Activated naive CD4-positive, alpha-beta T cell treated with anti-CD3 and anti-CD28 coated beads, Interleukin-2, amount 10 ng/mL, durations not matched to agents 5 hours and 36 hours (primary cell): ENCODE measurements around the gene BUD13. TPM values are rescaled to one million over a fixed set of nuclear protein-coding genes. Genes with fewer than 3 reads are reported as not detected.

ENCODE experiments used
- total RNA-seq, 2 experiments: library from RNA; stranded (reverse); gene quantifications; one replicate each; pipeline ENCODE4 v1.2.3, GENCODE V29; 2021

BUD13 gene
- 10 to 100 TPM; 30.5 to 31.3 TPM for total RNA-seq

GRCh38 chr11:116772443-116773202, at the start of gene BUD13:
TSS of gene BUD13 (minus strand) at chr11:116772987. CDS start at chr11:116772964, 23 bp downstream.

GRCh38 chr11:116791813-116792143, 19.0 kb upstream of the BUD13 start, which contains the start of gene APOA5:
TSS of gene APOA5 (minus strand) at chr11:116791879. CDS start at chr11:116791860, 19 bp downstream.

GRCh38 chr11:116787786-116788486, 15.1 kb upstream of the BUD13 start, which contains the start of gene ZPR1:
TSS of gene ZPR1 (minus strand) at chr11:116788023. CDS start at chr11:116787990, 33 bp downstream.

Other genes starting within 250 kb of the BUD13 start
- 10 to 100 TPM; 53.2 to 54.3 TPM for gene ZPR1, start 15.0 kb upstream of the BUD13 start, total RNA-seq
- not detected for gene APOA5, start 18.9 kb upstream of the BUD13 start, total RNA-seq
- not detected for gene APOA4, start 50.3 kb upstream of the BUD13 start, total RNA-seq
- gene APOC3, start 56.9 kb upstream of the BUD13 start, total RNA-seq: not detected
- under 1 TPM in 1 of 2 experiments, not detected in 1; 0.26 TPM for gene APOA1, start 64.6 kb upstream of the BUD13 start, total RNA-seq